Raji (cell line): ENCODE results near the gene FRMD5.

ENCODE experiments used
- POLR2A ChIP-seq: IDR thresholded peaks from 2 replicates; pipeline ENCODE4 v1.6.1; 2011; ENCODE audit warnings: low read depth, low read length, control low read depth; ENCODE audit not compliant: insufficient read depth

FRMD5 gene

DNA sequence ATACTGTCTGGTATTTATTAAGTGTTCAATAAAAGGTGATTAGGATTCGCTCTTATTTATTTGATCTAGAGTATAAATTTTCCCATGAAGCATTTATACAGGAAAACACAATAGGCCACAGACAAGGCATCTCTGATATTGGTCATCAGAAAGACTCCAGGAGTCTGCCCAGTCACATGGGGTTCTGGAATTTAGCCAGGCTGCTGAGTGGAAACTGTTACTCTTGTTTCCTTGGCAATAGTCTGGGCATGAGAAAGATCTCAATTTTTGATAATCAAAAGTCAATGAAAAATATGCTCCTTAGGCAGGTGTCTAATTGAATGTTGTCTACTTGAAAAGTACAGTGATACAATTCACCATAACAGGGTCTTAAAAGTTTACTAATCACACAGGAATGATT is 161.2 kb downstream of the FRMD5 start:
- TF ChIP-seq POLR2A, result no peak

- TF ChIP-seq POLR2A, result no peak
Observed at GRCh38 chr15:44029940-44030568, 165.0 kb downstream of the FRMD5 start.

DNA sequence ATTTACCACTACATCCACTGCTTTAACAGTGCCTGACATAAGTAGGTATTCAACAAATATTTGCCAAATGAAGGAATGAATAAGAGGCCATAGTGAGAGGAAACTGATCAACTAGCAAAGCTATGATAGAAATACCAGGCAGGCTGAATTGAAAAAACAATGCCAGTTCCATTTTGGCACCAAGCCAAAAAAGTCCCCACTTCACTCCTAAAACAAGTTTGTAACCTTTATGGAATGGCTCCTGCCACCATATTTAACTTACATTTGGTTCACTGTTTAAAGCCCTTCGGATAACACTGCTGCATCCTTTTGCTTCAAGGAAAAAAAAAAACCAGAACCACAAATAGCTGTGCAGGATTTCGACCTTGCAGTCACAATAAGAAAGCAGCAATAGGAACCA is 166.1 kb downstream of the FRMD5 start:
- no peak for TF ChIP-seq POLR2A

- TF ChIP-seq POLR2A, result no peak
Observed at GRCh38 chr15:44028349-44028748, 166.7 kb downstream of the FRMD5 start.

DNA sequence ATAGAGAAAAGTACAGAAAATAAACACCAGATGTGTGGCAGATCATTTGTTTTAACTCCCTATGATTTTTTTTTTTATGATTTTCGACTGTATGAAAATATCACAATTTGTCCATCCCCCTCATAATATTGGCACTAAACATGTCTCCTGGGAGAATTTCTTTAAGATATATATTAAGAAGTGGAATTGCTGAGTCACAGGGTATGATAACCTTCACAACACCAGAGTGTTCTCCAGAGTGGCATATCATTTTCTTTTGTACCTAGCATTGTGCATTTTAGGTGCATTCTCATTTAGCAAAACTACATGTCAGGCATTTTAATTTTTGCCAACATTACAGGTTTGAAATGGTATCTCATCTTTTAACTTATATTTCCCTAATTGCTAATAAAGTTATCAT is 170.9 kb downstream of the FRMD5 start:
- TF ChIP-seq POLR2A, result no peak

DNA sequence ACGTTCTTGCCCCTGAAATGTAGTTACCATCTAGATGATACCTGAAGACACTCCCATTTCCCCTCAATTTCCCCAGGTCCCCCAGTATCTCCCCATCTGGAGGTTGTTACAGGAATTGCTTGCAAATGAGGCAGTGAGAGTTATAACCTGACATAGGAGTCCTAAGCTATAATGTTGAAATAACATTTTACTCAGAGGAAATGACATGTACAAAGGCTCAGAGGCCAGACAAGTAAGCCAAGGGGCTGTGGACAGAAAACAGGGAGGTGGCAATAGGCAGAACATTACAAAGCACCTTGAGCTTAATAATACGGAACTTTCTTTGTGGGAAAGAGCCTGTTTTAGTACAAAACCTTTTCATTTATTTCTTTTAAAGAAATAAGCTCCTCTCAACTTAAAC is 171.9 kb downstream of the FRMD5 start:
- TF ChIP-seq POLR2A, result no peak

DNA sequence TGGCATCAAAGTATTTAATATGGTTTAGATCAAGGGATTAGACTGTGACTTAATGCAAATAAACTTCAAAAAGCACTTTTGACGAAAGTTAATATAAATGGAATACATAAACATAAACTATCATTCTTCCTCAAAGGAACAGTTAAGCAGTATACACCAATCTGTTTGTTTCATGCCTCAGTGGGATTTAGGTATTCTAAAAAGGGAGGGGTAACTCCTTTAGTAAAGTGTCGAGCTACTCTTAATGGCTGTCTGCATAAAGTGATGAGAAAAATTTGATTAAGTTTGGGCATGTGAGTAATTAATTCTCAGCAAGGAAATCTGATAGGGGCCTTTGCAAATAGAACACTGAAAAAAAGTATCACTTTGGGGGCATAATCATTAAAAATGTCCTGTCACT is 176.9 kb downstream of the FRMD5 start:
- TF ChIP-seq POLR2A, result no peak

- no peak for TF ChIP-seq POLR2A
Observed at GRCh38 chr15:44015545-44016305, 179.3 kb downstream of the FRMD5 start.

DNA sequence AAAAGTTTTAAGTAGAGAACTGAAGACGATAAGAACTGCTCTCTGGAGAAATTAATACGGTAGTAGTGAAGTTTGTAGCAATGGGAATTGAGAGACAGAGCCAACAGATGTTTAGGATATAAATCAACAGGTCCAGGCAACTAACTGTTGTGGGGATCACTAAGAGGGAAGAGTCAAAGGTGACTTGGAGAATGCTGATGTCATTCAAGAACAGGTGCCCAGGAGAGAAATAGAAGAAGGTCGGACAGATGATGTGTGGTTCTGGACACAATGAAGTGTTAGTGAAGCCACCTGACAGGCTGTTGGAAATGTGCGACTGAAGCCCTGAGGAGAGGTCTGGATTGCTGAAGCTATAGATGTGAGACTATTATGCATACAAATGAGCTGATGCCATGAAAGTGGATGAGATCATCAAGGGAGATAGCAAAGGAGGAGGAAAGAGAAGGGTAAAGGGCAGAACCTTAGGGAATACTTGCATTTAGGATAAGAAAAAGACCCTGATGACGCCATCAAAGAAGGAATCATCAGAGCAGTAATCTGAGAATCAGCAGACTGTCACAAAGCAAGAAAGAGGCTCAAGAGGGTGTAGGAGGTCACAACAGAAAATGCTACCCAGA is 183.7 kb downstream of the FRMD5 start:
- TF ChIP-seq POLR2A, result no peak

DNA sequence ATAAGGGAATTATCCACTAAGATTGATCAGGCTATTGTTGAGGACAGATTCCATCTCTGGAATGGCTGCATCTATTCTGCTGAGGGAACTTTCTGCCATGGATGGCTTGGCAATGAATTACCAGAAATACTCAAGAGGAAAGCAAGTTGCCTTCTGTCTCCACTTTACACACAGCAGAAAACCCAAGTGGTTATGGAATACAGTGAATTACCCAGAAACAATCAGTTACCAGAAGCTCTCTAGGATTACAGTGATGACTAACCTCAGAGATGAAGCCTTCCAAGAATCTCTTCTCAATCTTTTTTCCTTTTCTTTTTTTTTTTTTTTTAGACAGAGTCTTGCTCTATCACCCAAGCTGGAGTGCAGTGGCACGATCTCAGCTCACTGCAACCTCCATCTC is 185.0 kb downstream of the FRMD5 start:
- no peak for TF ChIP-seq POLR2A

DNA sequence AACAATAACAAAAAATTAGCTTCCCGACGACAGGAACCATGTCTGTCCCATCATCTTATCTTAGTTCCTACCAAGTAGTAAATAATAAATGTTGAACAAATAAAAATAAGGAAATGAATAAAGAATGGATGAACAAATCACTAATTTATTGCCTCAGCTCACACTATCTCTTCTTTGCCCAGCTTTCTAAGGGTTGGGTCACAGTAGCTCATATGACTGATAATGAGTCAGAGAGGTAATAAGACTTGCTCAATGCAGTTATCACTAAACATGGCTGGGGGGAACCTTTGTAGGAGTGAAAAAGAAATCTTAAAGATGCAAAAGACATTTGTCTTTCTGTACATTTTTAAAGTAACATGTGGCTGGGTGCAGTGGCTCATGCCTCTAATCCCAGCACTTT is 186.0 kb downstream of the FRMD5 start:
- TF ChIP-seq POLR2A, result no peak

- TF ChIP-seq POLR2A, result no peak
Observed at GRCh38 chr15:43998607-43999006, 196.5 kb downstream of the FRMD5 start.

GRCh38 chr15:43991206-43991605 is 203.9 kb downstream of the FRMD5 start:
- no peak for TF ChIP-seq POLR2A

- no peak for TF ChIP-seq POLR2A
Observed at GRCh38 chr15:43989938-43990337, 205.1 kb downstream of the FRMD5 start.

- no peak for TF ChIP-seq POLR2A
Observed at GRCh38 chr15:43988900-43989299, 206.2 kb downstream of the FRMD5 start.

- TF ChIP-seq POLR2A, result no peak
Observed at GRCh38 chr15:43987924-43988323, 207.1 kb downstream of the FRMD5 start.

DNA sequence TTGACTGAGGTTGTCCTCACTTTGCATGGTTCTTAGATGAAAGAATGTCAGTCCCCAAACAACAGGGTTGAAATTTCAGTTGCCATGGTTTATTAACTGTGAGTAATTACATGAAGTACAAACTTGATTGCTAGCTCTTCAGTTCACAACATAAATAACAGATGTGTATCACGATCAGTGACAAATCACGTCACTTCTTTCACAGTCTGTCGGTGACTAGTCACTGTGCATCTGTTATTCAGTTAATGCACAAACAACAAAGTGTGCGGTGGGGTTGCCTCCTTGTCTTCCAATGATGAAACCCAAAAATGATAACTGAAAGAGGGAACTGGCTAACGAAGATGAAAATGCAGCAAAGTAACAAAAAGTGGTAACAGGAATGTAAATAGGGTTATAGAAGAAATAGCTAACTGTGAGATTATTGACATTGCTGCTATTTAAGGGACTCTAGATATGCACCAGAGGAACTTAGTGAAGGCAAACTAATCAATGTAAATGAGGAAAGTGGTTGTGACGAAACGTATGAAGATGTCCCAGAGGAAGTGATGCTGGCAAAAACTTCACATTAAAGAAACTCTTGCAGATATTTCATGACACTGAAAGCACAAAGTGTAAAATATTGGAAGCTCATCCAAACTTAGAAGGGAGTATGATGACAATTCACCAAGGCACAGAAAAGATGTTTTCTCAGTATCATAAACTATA is 208.9 kb downstream of the FRMD5 start:
- TF ChIP-seq POLR2A, result no peak

DNA sequence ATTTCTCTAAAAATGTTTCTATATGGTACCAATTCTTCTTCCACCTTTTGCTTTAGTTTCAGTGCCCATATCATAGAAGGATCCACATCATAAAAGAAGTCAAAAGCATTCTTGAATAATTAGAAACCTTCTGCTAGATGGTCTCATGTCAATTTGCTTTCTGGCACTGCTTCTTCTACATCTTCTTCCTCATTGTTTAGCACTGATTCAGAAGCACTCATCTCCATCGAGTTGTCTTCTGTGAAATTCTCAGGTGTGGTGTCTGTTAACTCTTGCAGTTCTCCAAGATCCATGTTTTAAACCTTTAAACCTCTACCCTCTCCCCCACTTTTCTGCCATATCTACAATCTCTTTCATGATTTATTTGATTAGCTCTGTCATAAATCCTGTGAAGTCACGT is 213.5 kb downstream of the FRMD5 start:
- no peak for TF ChIP-seq POLR2A
